Measurements from ENCODE around the gene TUBA3C. TPM values are rescaled to one million over a fixed set of nuclear protein-coding genes. Genes with fewer than 3 reads are reported as not detected.
"Not testable (repeated sequence)": the region's sequence is repeated elsewhere in the genome, so short reads cannot be mapped to it uniquely, and the experiment has no call there.

TUBA3C gene
- total RNA-seq, 1 experiment from 2014 or later = not detected

DNA sequence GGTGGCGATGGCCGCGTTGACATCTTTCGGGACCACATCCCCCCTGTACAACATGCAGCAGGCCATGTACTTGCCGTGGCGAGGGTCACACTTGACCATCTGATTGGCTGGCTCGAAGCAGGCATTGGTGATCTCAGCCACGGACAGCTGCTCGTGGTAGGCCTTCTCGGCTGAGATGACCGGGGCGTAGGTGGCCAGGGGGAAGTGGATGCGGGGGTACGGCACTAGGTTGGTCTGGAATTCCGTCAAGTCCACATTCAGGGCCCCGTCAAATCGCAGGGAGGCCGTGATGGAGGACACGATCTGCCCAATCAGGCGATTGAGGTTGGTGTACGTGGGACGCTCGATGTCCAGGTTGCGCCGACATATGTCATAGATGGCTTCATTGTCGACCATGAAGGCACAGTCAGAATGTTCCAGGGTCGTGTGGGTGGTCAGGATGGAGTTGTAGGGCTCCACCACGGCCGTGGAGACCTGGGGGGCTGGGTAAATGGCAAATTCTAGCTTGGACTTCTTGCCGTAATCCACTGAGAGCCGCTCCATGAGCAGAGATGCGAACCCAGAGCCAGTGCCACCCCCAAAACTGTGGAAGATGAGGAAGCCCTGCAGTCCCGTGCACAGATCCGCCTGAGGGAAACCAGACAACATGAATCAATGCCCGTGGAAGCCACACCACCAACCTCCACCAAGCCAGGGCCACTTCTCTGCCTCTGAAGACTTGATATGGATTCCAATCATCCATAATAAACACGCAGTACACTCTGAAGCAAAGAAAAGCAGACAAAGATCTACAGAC is 4.4 kb downstream of the TUBA3C start:
- H3K36me3 ChIP-seq (replicated peaks; ENCODE audit: control insufficient read depth, insufficient read depth, low read length); H3K4me3 ChIP-seq (ENCODE audit: insufficient read depth, low read depth, low read length); H3K27me3 ChIP-seq (ENCODE audit: control insufficient read depth, insufficient read depth, low read length): not testable (repeated sequence)

DNA sequence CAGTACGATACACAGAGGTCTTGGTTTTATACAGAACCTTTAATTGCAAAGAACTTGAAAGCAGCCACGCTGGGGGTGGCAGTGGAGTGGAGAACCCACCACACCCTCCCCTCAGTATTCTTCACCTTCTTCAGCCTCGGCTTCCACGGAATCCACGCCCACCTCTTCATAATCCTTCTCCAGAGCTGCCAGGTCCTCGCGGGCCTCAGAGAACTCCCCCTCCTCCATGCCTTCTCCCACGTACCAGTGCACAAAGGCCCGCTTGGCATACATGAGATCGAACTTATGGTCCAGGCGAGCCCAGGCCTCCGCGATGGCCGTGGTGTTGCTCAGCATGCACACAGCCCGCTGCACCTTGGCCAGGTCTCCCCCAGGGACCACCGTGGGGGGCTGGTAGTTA is 7.9 kb downstream of the TUBA3C start:
- Histone ChIP-seq H3K36me3 (replicated peaks; ENCODE audit: control insufficient read depth, insufficient read depth, low read length) (no peaks in the 10 kb centered on the region), H3K4me3 (ENCODE audit: insufficient read depth, low read depth, low read length) (no peak overlapping the region), H3K27me3 (ENCODE audit: control insufficient read depth, insufficient read depth, low read length) (no peaks in the 10 kb centered on the region)
- no peak for DNase-seq

More for the DNA sequence above, 4.4 kb downstream of the TUBA3C start:
- not testable (repeated sequence) for DNase-seq

DNA sequence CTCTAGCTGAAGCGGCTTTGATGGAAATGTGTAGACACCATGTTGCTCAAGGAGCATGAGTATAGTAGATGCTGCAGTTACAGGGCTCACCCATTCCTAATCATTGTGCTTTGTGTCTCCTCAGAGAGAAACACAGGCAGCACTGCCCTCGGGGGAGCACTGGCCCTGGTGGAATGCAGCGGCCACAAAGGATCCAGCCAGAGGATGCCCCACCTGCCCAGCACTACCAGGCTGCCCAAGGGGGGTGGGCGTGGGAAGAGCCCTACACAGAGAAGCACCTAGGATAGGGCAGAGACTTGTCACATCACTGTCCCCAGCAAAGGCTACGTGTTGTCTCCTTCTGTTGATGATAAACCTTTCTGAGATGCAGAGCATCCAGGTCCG is 9.0 kb downstream of the TUBA3C start:
- DNase-seq = no peak
- Histone ChIP-seq H3K4me3 (ENCODE audit: insufficient read depth, low read depth, low read length) (no peak overlapping the region), H3K36me3 (replicated peaks; ENCODE audit: control insufficient read depth, insufficient read depth, low read length) (no peaks in the 10 kb centered on the region), H3K27me3 (ENCODE audit: control insufficient read depth, insufficient read depth, low read length) (no peaks in the 10 kb centered on the region)

DNA sequence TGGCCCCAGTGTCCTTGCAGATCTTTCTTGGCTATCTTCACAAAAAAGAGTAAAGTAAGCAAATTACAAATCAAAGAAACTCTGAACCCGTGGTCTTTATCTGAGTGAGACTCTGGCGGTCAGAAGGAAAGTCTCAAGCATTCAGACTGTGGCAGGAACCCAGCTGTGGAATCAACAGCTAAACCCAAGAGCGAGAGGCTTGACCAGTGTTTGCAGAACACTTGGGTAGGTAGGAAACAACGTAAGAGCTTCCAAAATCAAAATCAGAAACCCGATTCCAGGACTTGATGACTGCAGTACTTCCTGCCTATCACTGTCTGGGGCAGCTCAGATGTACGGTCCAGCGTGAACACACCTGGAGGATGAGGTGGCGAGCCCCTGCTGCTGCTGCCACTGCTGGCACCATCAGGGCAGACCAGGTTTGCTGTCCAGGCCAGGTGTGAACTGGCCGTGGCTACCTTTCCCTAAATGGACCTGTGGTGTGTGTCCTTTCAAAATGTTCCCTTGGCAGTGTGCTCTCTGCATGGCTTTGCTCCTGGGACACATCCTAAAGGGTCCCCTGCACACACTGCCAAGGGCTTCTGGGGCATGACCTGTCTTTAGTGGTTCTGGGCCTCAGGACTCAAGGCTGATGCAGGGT is 9.5 kb downstream of the TUBA3C start:
- no peak for DNase-seq
- Histone ChIP-seq H3K36me3 (replicated peaks; ENCODE audit: control insufficient read depth, insufficient read depth, low read length) (no peaks in the 10 kb centered on the region), H3K4me3 (ENCODE audit: insufficient read depth, low read depth, low read length) (no peak overlapping the region), H3K27me3 (ENCODE audit: control insufficient read depth, insufficient read depth, low read length) (no peaks in the 10 kb centered on the region)

DNA sequence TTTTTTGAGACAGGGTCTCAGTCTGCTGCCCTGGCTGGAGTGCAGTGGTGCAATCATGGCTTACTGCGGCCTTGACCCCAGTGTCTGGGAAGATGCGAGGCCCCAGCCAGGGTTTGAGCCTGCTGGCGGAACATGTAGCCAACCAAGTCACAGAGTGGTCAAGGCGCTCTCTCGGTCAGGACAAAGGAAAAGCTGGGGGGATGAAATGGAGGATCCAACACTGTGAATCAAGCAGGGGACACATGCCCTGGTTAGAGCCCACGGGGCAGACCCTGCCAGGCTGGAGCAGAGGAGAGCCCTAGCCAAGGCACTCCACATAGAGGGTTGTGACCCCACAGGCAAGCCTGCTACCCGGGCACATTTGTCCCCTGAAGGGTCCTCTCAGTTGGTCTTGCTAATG is 10.1 kb downstream of the TUBA3C start:
- H3K27me3 ChIP-seq (ENCODE audit: control insufficient read depth, insufficient read depth, low read length) = no peaks in the 10 kb centered on the region
- no peak overlapping the region for H3K4me3 ChIP-seq (ENCODE audit: insufficient read depth, low read depth, low read length)
- H3K36me3 ChIP-seq (replicated peaks; ENCODE audit: control insufficient read depth, insufficient read depth, low read length) = no peaks in the 10 kb centered on the region
- no peak for DNase-seq

DNA sequence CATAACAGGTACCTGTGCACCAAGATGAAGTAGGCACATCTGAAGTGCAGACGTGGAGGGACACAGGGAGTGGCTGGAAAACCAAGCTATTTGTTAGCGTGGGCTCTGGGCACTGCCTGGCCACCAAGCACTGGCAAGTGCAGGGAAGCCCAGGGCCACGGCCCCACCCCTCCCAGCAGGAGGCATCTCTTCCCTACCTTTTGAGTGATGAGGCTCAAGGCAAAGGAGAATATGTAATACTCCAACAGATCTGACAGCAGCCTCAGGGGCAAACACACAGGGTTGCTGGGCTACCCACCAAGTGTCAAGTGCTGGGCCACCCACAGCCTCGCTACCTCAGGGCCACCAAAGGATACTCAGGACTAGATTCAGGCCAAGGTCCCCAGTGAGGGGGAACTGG is 11.6 kb downstream of the TUBA3C start:
- DNase-seq = no peak
- no peaks in the 10 kb centered on the region for H3K36me3 ChIP-seq (replicated peaks; ENCODE audit: control insufficient read depth, insufficient read depth, low read length)
- no peaks in the 10 kb centered on the region for H3K27me3 ChIP-seq (ENCODE audit: control insufficient read depth, insufficient read depth, low read length)
- H3K4me3 ChIP-seq (ENCODE audit: insufficient read depth, low read depth, low read length) = no peak overlapping the region

DNA sequence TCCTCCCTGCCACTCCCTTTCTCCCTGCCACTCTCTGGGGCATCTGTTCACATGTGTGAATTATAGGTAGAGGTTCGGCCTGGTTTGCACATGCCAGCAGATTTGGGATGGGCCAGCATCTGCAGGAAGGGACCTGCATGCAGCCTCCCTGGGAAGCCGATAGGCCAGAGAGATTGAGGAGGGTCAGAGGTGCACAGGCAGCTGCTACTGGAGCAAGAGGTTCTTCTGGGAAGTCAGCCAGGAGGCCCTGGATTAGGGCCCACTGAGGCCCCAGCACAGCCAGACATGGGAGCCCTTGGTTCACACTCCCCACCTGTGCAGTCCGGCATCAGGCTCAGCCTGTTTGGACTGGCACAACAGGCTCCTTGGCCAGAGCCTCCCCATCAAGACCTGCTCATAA is 12.1 kb downstream of the TUBA3C start:
- no peak overlapping the region for H3K4me3 ChIP-seq (ENCODE audit: insufficient read depth, low read depth, low read length)
- H3K36me3 ChIP-seq (replicated peaks; ENCODE audit: control insufficient read depth, insufficient read depth, low read length) = no peaks in the 10 kb centered on the region
- DNase-seq = no peak
- no peaks in the 10 kb centered on the region for H3K27me3 ChIP-seq (ENCODE audit: control insufficient read depth, insufficient read depth, low read length)

DNA sequence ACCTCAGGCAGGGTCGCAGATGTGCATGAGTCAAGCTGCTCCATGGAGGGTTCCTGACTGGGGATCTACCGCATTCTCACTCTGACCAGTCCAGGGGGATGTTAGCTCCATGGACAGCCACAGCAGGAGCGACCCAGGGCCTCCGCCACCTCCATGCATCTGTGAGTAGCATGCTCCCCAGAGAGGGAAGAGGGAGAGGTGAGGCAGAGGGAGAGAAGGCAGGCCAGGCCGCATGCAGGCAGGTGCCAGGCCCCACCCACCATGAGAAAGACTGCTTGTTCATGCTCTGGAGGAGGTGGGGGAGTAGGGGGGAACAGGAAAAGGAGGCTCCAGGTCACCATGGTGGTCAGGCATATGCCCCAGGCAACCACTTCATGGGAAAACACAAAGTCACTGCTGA is 20.3 kb downstream of the TUBA3C start:
- no peak for DNase-seq
- H3K4me3 ChIP-seq (ENCODE audit: insufficient read depth, low read depth, low read length) = no peak overlapping the region
- no peaks in the 10 kb centered on the region for H3K36me3 ChIP-seq (replicated peaks; ENCODE audit: control insufficient read depth, insufficient read depth, low read length)
- no peaks in the 10 kb centered on the region for H3K27me3 ChIP-seq (ENCODE audit: control insufficient read depth, insufficient read depth, low read length)

DNA sequence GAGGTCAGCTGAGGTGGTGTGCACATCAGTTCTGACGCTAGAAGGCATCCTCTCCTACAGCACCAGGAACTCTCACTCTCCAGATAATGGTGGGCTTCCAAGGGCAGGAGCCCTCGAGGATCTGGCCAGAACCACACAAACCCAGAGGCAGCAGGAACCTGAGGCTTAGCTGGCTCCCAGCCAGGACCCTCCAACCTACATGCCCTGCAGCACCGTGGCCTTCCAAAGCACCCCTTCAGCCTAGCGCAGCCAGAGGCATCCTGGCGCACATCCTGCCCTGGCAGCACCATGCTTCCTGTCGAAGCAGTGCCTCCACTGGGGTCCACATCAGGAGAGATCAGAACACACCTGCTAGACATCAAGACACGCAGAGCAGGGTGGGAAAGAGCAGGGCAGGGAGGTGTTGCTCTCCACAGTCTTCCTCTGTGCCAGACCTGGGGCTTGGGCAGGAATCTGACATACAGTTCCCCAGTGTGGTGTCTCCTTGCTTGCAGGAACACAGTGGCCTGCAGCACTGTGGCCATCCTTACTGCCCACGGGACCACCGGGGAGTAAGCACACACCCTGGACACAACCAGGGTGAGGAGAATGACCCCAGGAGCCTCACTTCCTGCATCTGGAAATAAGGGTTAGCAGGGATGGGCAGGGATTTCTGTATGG is 21.7 kb downstream of the TUBA3C start:
- Histone ChIP-seq H3K4me3 (ENCODE audit: insufficient read depth, low read depth, low read length) (no peak overlapping the region), H3K27me3 (ENCODE audit: control insufficient read depth, insufficient read depth, low read length) (no peaks in the 10 kb centered on the region), H3K36me3 (replicated peaks; ENCODE audit: control insufficient read depth, insufficient read depth, low read length) (no peaks in the 10 kb centered on the region)
- no peak for DNase-seq

DNA sequence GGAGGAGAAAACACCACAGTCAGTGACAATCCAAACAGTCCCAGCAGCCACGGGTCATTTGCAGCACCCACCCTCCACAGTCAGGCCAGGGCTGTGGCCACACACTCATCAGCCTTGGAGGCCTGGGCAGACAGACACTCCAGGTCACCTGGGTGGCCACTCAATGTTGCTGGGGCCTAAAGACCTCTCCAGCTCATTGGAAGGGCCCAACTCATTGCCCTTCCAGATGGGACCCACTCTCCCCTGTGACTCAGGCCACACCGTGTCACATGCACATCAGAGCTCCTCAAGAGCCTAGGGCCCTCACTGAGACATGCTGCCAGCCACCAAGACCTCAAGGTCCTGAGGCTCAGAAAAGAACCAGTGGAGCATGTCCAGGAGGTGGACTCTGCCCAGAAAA is 22.4 kb downstream of the TUBA3C start:
- DNase-seq = no peak

DNA sequence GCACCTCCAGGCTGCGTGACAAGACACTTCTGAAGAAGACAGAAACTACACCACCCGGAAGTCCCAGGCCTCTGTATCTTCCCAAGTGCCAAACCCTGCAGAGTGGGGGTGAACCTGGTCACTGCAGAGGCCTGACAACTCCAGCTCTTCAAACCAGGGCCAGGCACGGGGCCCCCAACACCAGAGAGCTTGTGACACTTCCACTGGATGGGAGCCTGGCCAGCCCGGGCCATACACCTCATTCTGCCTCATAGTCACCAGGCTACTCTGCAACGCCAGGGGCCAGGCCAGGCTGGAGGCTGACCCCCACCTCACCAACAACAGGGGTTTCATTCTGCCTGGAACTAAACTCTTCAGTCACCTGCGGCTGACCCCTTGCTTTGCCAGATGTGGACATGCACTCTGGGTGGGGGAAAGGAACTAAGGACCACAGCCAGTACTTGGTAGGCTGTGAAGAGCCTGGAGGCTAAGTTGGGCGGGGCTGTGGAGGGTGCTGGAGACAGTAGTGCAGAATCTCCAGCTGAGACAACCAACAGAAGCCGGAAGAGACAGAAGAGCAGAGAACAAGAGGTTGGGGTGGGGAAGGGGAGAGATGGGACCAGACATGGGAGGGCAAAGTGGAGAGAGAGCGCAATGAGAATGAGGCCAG is 23.0 kb downstream of the TUBA3C start:
- DNase-seq = peak; percentile 23
- no peaks in the 10 kb centered on the region for H3K36me3 ChIP-seq (replicated peaks; ENCODE audit: control insufficient read depth, insufficient read depth, low read length)
- no peak overlapping the region for H3K4me3 ChIP-seq (ENCODE audit: insufficient read depth, low read depth, low read length)
- H3K27me3 ChIP-seq (ENCODE audit: control insufficient read depth, insufficient read depth, low read length) = no peaks in the 10 kb centered on the region

More for the DNA sequence above, 22.4 kb downstream of the TUBA3C start:
- no peaks in the 10 kb centered on the region for H3K36me3 ChIP-seq (replicated peaks; ENCODE audit: control insufficient read depth, insufficient read depth, low read length)
- H3K27me3 ChIP-seq (ENCODE audit: control insufficient read depth, insufficient read depth, low read length) = no peaks in the 10 kb centered on the region
- H3K4me3 ChIP-seq (ENCODE audit: insufficient read depth, low read depth, low read length) = no peak overlapping the region

DNA sequence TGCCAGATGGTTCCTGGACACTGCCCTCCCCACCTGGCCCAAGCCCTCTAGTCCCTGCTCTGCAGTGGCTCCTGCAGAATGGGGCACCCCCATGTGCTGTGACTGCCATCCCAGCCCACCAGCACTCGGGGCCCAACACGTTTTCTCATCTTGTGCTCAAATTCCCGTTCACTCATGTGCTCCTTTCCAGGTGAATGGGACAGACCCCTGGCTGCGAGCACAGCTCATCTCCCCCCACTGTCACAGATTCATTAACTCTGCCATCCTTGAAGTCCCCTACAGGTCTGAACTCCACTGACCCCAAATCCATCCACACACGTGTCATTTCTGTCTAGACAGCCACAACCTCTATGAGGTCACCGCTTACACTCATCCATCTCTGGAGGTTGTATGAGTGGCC is 23.6 kb downstream of the TUBA3C start:
- H3K4me3 ChIP-seq (ENCODE audit: insufficient read depth, low read depth, low read length) = no peak overlapping the region
- no peak for DNase-seq
- no peaks in the 10 kb centered on the region for H3K27me3 ChIP-seq (ENCODE audit: control insufficient read depth, insufficient read depth, low read length)
- H3K36me3 ChIP-seq (replicated peaks; ENCODE audit: control insufficient read depth, insufficient read depth, low read length) = no peaks in the 10 kb centered on the region

DNA sequence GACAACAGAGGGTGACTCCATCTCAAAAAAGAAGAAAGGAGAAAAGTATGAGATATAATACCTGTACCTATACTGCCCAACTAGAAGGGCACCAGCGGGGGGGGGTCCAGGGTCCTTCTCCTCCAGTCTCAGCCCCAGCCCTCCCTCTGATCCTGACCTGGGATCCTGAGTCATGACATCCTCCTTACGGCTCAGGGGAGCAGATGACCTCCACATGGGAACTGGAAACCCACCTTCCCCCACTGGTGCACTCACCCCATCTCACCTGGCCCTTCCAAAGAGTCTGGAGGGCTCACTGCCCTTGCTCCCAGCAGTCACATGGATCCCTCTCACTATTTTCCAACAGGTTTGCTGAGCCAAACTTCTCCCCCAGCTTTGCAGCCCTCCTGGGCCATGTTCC is 24.2 kb downstream of the TUBA3C start:
- no peak overlapping the region for H3K4me3 ChIP-seq (ENCODE audit: insufficient read depth, low read depth, low read length)
- H3K27me3 ChIP-seq (ENCODE audit: control insufficient read depth, insufficient read depth, low read length) = no peaks in the 10 kb centered on the region
- no peaks in the 10 kb centered on the region for H3K36me3 ChIP-seq (replicated peaks; ENCODE audit: control insufficient read depth, insufficient read depth, low read length)
- DNase-seq = no peak

DNA sequence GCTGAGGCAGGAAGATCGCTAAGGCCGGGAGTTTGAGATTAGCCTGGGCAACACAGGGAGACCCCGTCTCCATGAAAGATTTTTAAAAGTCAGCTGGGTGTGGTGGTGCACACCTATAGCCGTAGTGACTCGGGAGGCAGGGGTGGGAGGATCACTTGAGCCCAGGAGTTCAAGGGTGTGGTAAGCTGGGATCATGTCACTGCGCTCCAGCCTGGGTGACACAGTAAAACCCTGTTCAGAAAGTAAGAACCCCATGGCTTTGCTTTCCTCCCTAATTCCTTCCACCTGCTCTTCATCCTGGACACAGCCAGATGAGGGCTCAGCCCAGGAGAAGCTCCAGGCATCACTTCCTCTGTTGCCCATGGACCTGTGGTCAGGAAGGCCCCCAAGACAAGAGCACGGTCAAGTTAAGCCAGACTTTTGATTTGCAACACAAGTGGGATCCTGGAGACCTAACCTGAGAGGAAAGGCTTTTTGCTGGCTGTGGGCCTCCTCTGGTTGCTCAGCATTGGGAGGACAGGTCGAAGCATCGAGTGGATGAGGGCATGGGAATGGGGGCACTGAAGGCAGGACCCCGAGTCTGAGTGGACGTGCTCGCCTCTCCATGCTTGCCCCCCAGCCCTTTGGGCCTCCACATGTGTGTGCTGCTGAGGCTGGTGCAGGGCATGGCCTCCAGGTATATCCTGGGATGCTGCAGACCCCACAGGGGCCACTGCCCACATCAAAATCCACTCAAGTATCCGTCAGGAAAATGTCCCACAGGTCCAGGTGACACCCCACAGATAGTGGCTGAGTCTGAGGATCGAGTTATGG is 25.4 kb downstream of the TUBA3C start:
- no peaks in the 10 kb centered on the region for H3K27me3 ChIP-seq (ENCODE audit: control insufficient read depth, insufficient read depth, low read length)
- DNase-seq = peak; percentile 16
- H3K36me3 ChIP-seq (replicated peaks; ENCODE audit: control insufficient read depth, insufficient read depth, low read length) = no peaks in the 10 kb centered on the region
- no peak overlapping the region for H3K4me3 ChIP-seq (ENCODE audit: insufficient read depth, low read depth, low read length)

All from H7 (cell line).